ENCODE measurements around the gene DOCK9.

GRCh38 chr13:98871727-98872126 is 106.1 kb downstream of the DOCK9 start:
- TF ChIP-seq POLR2A (IDR thresholded peaks at IDR 0.05) (no peak), CTCF (IDR thresholded peaks at IDR 0.05 in 4 of 5, conservative IDR thresholded peaks at IDR 0.05 in 1 of 5) (no peak)

Data from gastrocnemius medialis (tissue), 4 donors.